ENCODE measurements around the gene ATXN10. TPM values are rescaled to one million over a fixed set of nuclear protein-coding genes. Genes with fewer than 3 reads are reported as not detected.

The ATXN10 gene
- total and polyA plus RNA-seq, 2 of the 8 experiments (the other 6 are each of a cell fraction or from before 2014, with no cell fraction given) = 134 to 210 TPM

GRCh38 chr22:45688600-45689080 lies 17.0 kb downstream of the ATXN10 start (continued):
- TF ChIP-seq TBP (IDR thresholded peaks at IDR 0.05; ENCODE audit: low read depth, low read length) (no peak), CTBP2 (IDR thresholded peaks at IDR 0.05; ENCODE audit: borderline replicate concordance, insufficient read depth, insufficient read length, low read length) (no peak)

Measured in H1 (cell line).